Smooth muscle cell (in vitro differentiated cells): ENCODE results near the gene TMEM95. TPM values are rescaled to one million over a fixed set of nuclear protein-coding genes. Genes with fewer than 3 reads are reported as not detected.

Experiments
- DNase-seq: peaks from one replicate; lab custom pipeline; 2025; ENCODE audit not compliant: unreplicated experiment; lab: John Stamatoyannopoulos, UW
- H2AFZ ChIP-seq: fragments of 200-600 bp; sonication (generic); 2 replicates; pipeline ENCODE4 v1.6.0; 2016; ENCODE audit warnings: antibody characterized with exemption, low read depth, mild to moderate bottlenecking
- H3F3A ChIP-seq: fragments of 200-600 bp; sonication (generic); 2 replicates; pipeline ENCODE4 v1.6.0; 2017; ENCODE audit warnings: antibody characterized with exemption, low read depth
- H3K27ac ChIP-seq: fragments of 200-600 bp; sonication (generic); 2 replicates; pipeline ENCODE4 v1.5.1; 2016; ENCODE audit warnings: low read depth, mild to moderate bottlenecking
- H3K27me3 ChIP-seq: fragments of 200-600 bp; sonication (generic); 2 replicates; pipeline ENCODE4 v1.6.1; 2016; ENCODE audit warnings: low read depth, mild to moderate bottlenecking
- H3K36me3 ChIP-seq: fragments of 200-600 bp; sonication (generic); 2 replicates; pipeline ENCODE4 v1.5.1; 2016; ENCODE audit warnings: low read depth
- H3K4me1 ChIP-seq: fragments of 200-600 bp; sonication (generic); 2 replicates; pipeline ENCODE4 v1.5.1; 2016; ENCODE audit warnings: low read depth
- H3K4me2 ChIP-seq: fragments of 200-600 bp; sonication (generic); 2 replicates; pipeline ENCODE4 v1.6.0; 2016; ENCODE audit warnings: mild to moderate bottlenecking
- H3K4me3 ChIP-seq: fragments of 200-600 bp; sonication (generic); 2 replicates; pipeline ENCODE4 v1.5.1; 2016; ENCODE audit warnings: mild to moderate bottlenecking
- H3K79me2 ChIP-seq: fragments of 200-600 bp; sonication (generic); 2 replicates; pipeline ENCODE4 v1.6.0; 2016; ENCODE audit warnings: low read depth, mild to moderate bottlenecking
- H3K9ac ChIP-seq: fragments of 200-600 bp; sonication (generic); 2 replicates; pipeline ENCODE4 v1.6.0; 2016; ENCODE audit warnings: low read depth
- H3K9me3 ChIP-seq: fragments of 200-600 bp; sonication (generic); replicated peaks from 2 replicates; pipeline ENCODE4 v1.5.1; 2016; ENCODE audit warnings: low read depth
- H4K20me1 ChIP-seq: fragments of 200-600 bp; sonication (generic); 2 replicates; pipeline ENCODE4 v1.6.0; 2016; ENCODE audit warnings: low read depth
- WGBS: methylation state at CpG from one replicate; pipeline ENCODE4 v1.1.7; 2016; ENCODE audit warnings: low lambda C conversion rate; 5-methylcytosine and 5-hydroxymethylcytosine counted together
- polyA plus RNA-seq: library from polyadenylated mRNA; unstranded; fragments of >200 nt; fragmentation: Nextera tagmentation; extraction: Ambion mirVana; gene quantifications from 2 replicates; pipeline ENCODE4 v1.2.1, GENCODE V29; 2016
- total RNA-seq: library from RNA; depleted of rRNA; stranded (reverse); fragments of >200 nt; gene quantifications from 2 replicates; pipeline ENCODE4 v1.2.3, GENCODE V29; 2014
- TF ChIP-seq, protein P1 (sequence below): fragments of 200-600 bp; sonication (generic); IDR thresholded peaks from 2 replicates; pipeline ENCODE4 v1.5.1; 2017; ENCODE audit warnings: borderline replicate concordance, mild to moderate bottlenecking, antibody characterized with exemption; ENCODE audit not compliant: insufficient read depth, poor library complexity, severe bottlenecking

TMEM95 gene
- total and polyA plus RNA-seq, 2 experiments from 2014 or later = not detected

- under 1% methylated on average over 78 of the region's 95 CpGs for WGBS
- TF ChIP-seq, protein P1, sequence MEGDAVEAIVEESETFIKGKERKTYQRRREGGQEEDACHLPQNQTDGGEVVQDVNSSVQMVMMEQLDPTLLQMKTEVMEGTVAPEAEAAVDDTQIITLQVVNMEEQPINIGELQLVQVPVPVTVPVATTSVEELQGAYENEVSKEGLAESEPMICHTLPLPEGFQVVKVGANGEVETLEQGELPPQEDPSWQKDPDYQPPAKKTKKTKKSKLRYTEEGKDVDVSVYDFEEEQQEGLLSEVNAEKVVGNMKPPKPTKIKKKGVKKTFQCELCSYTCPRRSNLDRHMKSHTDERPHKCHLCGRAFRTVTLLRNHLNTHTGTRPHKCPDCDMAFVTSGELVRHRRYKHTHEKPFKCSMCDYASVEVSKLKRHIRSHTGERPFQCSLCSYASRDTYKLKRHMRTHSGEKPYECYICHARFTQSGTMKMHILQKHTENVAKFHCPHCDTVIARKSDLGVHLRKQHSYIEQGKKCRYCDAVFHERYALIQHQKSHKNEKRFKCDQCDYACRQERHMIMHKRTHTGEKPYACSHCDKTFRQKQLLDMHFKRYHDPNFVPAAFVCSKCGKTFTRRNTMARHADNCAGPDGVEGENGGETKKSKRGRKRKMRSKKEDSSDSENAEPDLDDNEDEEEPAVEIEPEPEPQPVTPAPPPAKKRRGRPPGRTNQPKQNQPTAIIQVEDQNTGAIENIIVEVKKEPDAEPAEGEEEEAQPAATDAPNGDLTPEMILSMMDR = no peak
- peak; percentile 39 for DNase-seq
- Histone ChIP-seq H3K79me2 (peaks cover 42% of the 10 kb centered on the region), H3K27ac (peak within 1 kb of the TSS; percentile 63), H4K20me1 (peaks cover 49% of the 10 kb centered on the region), H3K36me3 (peaks cover 4% of the 10 kb centered on the region), H3K9ac (peak within 1 kb of the TSS; percentile 56), H3K4me2 (peak within 1 kb of the TSS; percentile 98), H2AFZ (peak within 1 kb of the TSS; percentile 79), H3K4me1 (peaks cover 7% of the 10 kb centered on the region), H3F3A (peaks cover 38% of the 10 kb centered on the region), H3K9me3 (no peaks in the 10 kb centered on the region), H3K27me3 (no peaks in the 10 kb centered on the region), H3K4me3 (peak within 1 kb of the TSS; percentile 79)
Measured at GRCh38 chr17:7314719-7315569, 40.0 kb upstream of the TMEM95 start, which contains the start of gene GPS2. Gene GPS2, minus strand, starts transcription at chr17:7315360. Its CDS starts 308 bp downstream, at chr17:7315052.

- H3K79me2 ChIP-seq = peaks cover 34% of the 10 kb centered on the region
- H3K9ac ChIP-seq = peak overlapping the region; percentile 56
- H3K27me3 ChIP-seq = no peaks in the 10 kb centered on the region
- peak overlapping the region; percentile 79 for H2AFZ ChIP-seq
- TF ChIP-seq, protein P1 = no peak
- H4K20me1 ChIP-seq = peaks cover 41% of the 10 kb centered on the region
- peaks cover 31% of the 10 kb centered on the region for H3F3A ChIP-seq
- H3K4me2 ChIP-seq = peak overlapping the region; percentile 98
- H3K9me3 ChIP-seq = no peaks in the 10 kb centered on the region
- 50% methylated on average over 30 of the region's 30 CpGs for WGBS
- DNase-seq = no peak
- H3K27ac ChIP-seq = peak overlapping the region; percentile 63
- peak overlapping the region; percentile 79 for H3K4me3 ChIP-seq
- peaks cover 6% of the 10 kb centered on the region for H3K4me1 ChIP-seq
- no peaks in the 10 kb centered on the region for H3K36me3 ChIP-seq
Measured at GRCh38 chr17:7315570-7316235, 39.3 kb upstream of the TMEM95 start.

DNA sequence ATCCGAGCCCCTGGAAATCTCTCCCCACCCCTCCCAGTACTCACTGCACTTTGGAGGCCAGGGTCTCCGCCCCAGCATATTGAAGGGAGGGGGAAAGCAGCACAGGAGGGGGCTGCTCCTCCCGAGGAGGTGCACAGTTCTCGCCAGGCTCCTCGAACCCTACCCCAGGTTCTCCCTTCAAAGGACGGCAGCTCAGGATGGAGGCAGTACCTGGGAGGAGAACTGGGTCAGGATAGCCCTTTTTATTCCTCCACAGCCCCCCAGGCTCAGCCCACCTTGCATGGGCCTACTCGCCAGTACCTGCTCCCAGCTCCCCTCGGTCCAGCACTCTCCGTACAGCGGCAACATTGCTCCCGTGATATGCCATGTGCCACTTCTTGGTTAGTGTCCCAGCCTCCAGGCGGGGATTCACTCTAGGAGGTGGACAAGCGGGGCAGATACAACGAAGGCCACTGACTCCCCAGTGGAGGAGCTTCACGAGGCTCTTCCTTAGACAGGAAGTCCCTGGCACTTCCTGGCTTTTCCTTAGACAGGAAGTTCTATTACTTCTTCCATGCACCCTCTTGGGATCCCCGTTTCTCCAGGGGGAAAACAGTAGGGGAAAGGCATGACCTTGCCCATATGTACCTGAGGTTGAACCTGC is 37.7 kb upstream of the TMEM95 start:
- H3K9ac ChIP-seq = no peak overlapping the region
- no peak overlapping the region for H3K4me3 ChIP-seq
- H3K9me3 ChIP-seq = no peaks in the 10 kb centered on the region
- no peak overlapping the region for H2AFZ ChIP-seq
- H3K36me3 ChIP-seq = no peaks in the 10 kb centered on the region
- no peak overlapping the region for H3K27ac ChIP-seq
- H3K4me2 ChIP-seq = no peak overlapping the region
- H3K4me1 ChIP-seq = peaks cover 6% of the 10 kb centered on the region
- TF ChIP-seq, protein P1 = no peak
- H3K79me2 ChIP-seq = peaks cover 20% of the 10 kb centered on the region
- no peak for DNase-seq
- WGBS = 96% methylated on average over 15 of the region's 16 CpGs
- no peaks in the 10 kb centered on the region for H3K27me3 ChIP-seq
- peaks cover 28% of the 10 kb centered on the region for H3F3A ChIP-seq
- H4K20me1 ChIP-seq = peaks cover 26% of the 10 kb centered on the region
